B cell (primary cell): ENCODE measurements around the gene NPIPA1.

Source experiments
- EZH2 ChIP-seq: IDR thresholded peaks from 2 replicates; pipeline ENCODE4 v1.6.1; 2012; ENCODE audit warnings: borderline replicate concordance, low read depth, mild to moderate bottlenecking, moderate library complexity, low read length; ENCODE audit not compliant: insufficient read depth, poor library complexity, severe bottlenecking
- TF ChIP-seq, protein P1 (sequence below): fragments of 200-600 bp; IDR thresholded peaks from one replicate; pipeline ENCODE4 v1.8.0; 2022; ENCODE audit warnings: antibody characterized with exemption, mild to moderate bottlenecking

DNA sequence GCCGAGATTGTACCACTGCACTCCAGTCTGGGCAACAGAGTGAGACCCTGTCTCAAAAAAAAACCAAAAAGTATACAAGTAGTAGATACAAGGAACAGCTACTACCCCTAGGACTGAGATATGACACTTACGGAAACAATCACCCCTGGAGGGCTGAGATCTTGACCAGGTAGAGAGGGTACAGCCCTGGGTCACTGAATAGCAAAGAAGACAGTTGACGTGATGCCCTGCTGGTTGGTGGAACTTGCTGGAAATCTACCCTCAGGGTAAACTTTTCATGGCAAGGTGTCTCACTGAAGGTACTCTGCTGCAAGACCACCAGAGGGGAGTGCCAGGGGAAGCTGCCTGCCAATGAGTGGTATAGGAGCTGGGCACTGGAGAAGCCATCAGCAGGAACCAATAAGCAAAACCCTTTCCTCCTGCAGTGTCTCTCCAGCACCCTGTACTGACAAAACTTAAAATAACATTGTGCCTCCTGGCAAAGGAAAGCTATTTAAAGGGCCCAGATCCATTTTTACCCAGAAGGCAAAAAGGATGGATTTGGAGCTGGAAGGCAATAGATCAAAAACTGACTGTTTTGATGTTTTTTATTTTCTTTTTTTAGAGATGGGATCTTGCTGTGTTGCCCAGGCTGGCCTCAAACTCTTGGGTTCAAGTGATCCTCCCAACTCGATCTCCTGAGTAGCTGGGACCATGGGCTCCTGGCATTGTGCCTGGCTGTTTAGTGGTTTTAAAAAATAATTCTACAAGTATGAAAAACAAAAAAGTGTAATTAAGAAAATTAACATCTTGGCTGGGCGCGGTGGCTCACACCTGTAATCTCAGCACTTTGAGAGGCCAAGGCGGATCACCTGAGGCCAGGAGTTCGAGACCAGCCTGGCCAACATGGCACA, 26.3 kb downstream of the NPIPA1 start:
- TF ChIP-seq, protein P1, sequence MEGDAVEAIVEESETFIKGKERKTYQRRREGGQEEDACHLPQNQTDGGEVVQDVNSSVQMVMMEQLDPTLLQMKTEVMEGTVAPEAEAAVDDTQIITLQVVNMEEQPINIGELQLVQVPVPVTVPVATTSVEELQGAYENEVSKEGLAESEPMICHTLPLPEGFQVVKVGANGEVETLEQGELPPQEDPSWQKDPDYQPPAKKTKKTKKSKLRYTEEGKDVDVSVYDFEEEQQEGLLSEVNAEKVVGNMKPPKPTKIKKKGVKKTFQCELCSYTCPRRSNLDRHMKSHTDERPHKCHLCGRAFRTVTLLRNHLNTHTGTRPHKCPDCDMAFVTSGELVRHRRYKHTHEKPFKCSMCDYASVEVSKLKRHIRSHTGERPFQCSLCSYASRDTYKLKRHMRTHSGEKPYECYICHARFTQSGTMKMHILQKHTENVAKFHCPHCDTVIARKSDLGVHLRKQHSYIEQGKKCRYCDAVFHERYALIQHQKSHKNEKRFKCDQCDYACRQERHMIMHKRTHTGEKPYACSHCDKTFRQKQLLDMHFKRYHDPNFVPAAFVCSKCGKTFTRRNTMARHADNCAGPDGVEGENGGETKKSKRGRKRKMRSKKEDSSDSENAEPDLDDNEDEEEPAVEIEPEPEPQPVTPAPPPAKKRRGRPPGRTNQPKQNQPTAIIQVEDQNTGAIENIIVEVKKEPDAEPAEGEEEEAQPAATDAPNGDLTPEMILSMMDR: no peak
- no peak for TF ChIP-seq EZH2
